DOHH2 (cell line): Measurements from ENCODE around the gene PCGF3.
A peak's percentile ranks its signal among the peaks of the same experiment; 100 is the strongest.

ENCODE experiments used
- H3F3A ChIP-seq: fragments of 200-600 bp; sonication (generic), shearing (Covaris generic); 2 replicates; pipeline ENCODE4 v1.6.0; 2016; ENCODE audit warnings: antibody characterized with exemption, mild to moderate bottlenecking; ENCODE audit not compliant: control insufficient read depth, insufficient read depth
- H3K27ac ChIP-seq: fragments of 200-600 bp; sonication (generic); 2 replicates; pipeline ENCODE4 v1.5.1; 2014; ENCODE audit warnings: low read depth, mild to moderate bottlenecking, low read length, moderate library complexity
- H3K27me3 ChIP-seq: fragments of 200-600 bp; sonication (generic); 2 replicates; pipeline ENCODE4 v1.6.1; 2014; ENCODE audit warnings: mild to moderate bottlenecking, low read length, mixed read lengths; ENCODE audit not compliant: control insufficient read depth
- H3K36me3 ChIP-seq: fragments of 200-600 bp; sonication (generic); 2 replicates; pipeline ENCODE4 v1.6.1; 2014; ENCODE audit warnings: mild to moderate bottlenecking, low read length, moderate library complexity, mixed read lengths; ENCODE audit not compliant: control insufficient read depth
- H3K4me1 ChIP-seq: fragments of 200-600 bp; sonication (generic); 2 replicates; pipeline ENCODE4 v1.6.1; 2014; ENCODE audit warnings: mild to moderate bottlenecking, low read length, mixed read lengths; ENCODE audit not compliant: control insufficient read depth
- H3K4me2 ChIP-seq: fragments of 200-600 bp; sonication (generic); 2 replicates; pipeline ENCODE4 v1.6.0; 2014; ENCODE audit warnings: mild to moderate bottlenecking, low read length, moderate library complexity
- H3K4me3 ChIP-seq: fragments of 200-600 bp; sonication (generic); 2 replicates; pipeline ENCODE4 v1.5.1; 2014; ENCODE audit warnings: mild to moderate bottlenecking, low read length, mixed read lengths
- H3K79me2 ChIP-seq: fragments of 200-600 bp; sonication (generic); 2 replicates; pipeline ENCODE4 v1.6.1; 2014; ENCODE audit warnings: mild to moderate bottlenecking, low read length, mixed read lengths; ENCODE audit not compliant: control insufficient read depth
- H3K9me2 ChIP-seq: fragments of 200-600 bp; sonication (generic); replicated peaks from 2 replicates; pipeline ENCODE4 v1.6.1; 2014; ENCODE audit warnings: mild to moderate bottlenecking, low read length, mixed read lengths; ENCODE audit not compliant: control insufficient read depth
- H3K9me3 ChIP-seq: fragments of 200-600 bp; sonication (generic); 2 replicates; pipeline ENCODE4 v1.6.1; 2014; ENCODE audit warnings: antibody characterized with exemption, low read length, mixed read lengths; ENCODE audit not compliant: control insufficient read depth, insufficient read depth
- H4K20me1 ChIP-seq: fragments of 200-600 bp; sonication (generic); 2 replicates; pipeline ENCODE4 v1.6.0; 2014; ENCODE audit warnings: low read depth, mild to moderate bottlenecking, antibody characterized with exemption, low read length, moderate library complexity; ENCODE audit not compliant: control insufficient read depth, insufficient read depth
- CTCF ChIP-seq: fragments of 200-600 bp; sonication (generic); IDR thresholded peaks from one replicate; pipeline ENCODE4 v1.5.1; 2014; ENCODE audit warnings: antibody characterized with exemption, mild to moderate bottlenecking, low read depth, low read length; ENCODE audit not compliant: poor library complexity, severe bottlenecking
- EZH2phosphoT487 ChIP-seq: fragments of 200-600 bp; sonication (generic); IDR thresholded peaks from 2 replicates; pipeline ENCODE4 v1.6.1; 2017; ENCODE audit warnings: borderline replicate concordance, mild to moderate bottlenecking, antibody characterized with exemption, low read length, moderate library complexity, mixed read lengths

The PCGF3 gene

GRCh38 chr4:674172-675035 lies 31.2 kb upstream of the PCGF3 start, which contains the start of the genes ATP5ME and MYL5:
ATP5ME (minus strand) TSS chr4:674276; CDS start chr4:674247, 29 bp downstream.
MYL5 (plus strand) TSS chr4:674542; CDS start chr4:678027, 3,485 bp downstream.
- H3K9me2 ChIP-seq: no peaks in the 10 kb centered on the region
- no peaks in the 10 kb centered on the region for H3K9me3 ChIP-seq
- peaks cover 26% of the 10 kb centered on the region for H3K79me2 ChIP-seq
- H3K4me3 ChIP-seq: peak within 1 kb of the TSS; percentile 89
- H3K27ac ChIP-seq: peak within 1 kb of the TSS; percentile 92
- H3K4me2 ChIP-seq: peak within 1 kb of the TSS; percentile 98
- no peaks in the 10 kb centered on the region for H4K20me1 ChIP-seq
- peaks cover 47% of the 10 kb centered on the region for H3K4me1 ChIP-seq
- peak; percentile 90 for TF ChIP-seq CTCF
- TF ChIP-seq EZH2phosphoT487: no peak
- H3K27me3 ChIP-seq: no peaks in the 10 kb centered on the region
- H3K36me3 ChIP-seq: peaks cover 44% of the 10 kb centered on the region
- peaks cover 10% of the 10 kb centered on the region for H3F3A ChIP-seq

GRCh38 chr4:675036-675882 lies 30.4 kb upstream of the PCGF3 start:
- H3K4me2 ChIP-seq: peak overlapping the region; percentile 95
- H3K27me3 ChIP-seq: no peaks in the 10 kb centered on the region
- H3F3A ChIP-seq: peaks cover 10% of the 10 kb centered on the region
- peak overlapping the region; percentile 89 for H3K4me3 ChIP-seq
- H3K36me3 ChIP-seq: peaks cover 44% of the 10 kb centered on the region
- H3K4me1 ChIP-seq: peaks cover 53% of the 10 kb centered on the region
- no peaks in the 10 kb centered on the region for H3K9me2 ChIP-seq
- H3K27ac ChIP-seq: peak overlapping the region; percentile 92
- H4K20me1 ChIP-seq: no peaks in the 10 kb centered on the region
- peaks cover 26% of the 10 kb centered on the region for H3K79me2 ChIP-seq
- H3K9me3 ChIP-seq: no peaks in the 10 kb centered on the region
- TF ChIP-seq CTCF (no peak), EZH2phosphoT487 (no peak)

- peak overlapping the region; percentile 95 for H3K4me2 ChIP-seq
Measured at GRCh38 chr4:675980-676870, 29.4 kb upstream of the PCGF3 start.

More at GRCh38 chr4:675980-676870, 29.4 kb upstream of the PCGF3 start:
- Histone ChIP-seq H3K9me2 (no peaks in the 10 kb centered on the region), H3F3A (peaks cover 10% of the 10 kb centered on the region), H3K27ac (peak overlapping the region; percentile 92), H3K4me1 (peaks cover 63% of the 10 kb centered on the region), H3K9me3 (no peaks in the 10 kb centered on the region), H4K20me1 (no peaks in the 10 kb centered on the region), H3K4me3 (peak overlapping the region; percentile 89), H3K79me2 (peaks cover 26% of the 10 kb centered on the region), H3K36me3 (peaks cover 36% of the 10 kb centered on the region), H3K27me3 (no peaks in the 10 kb centered on the region)
- TF ChIP-seq CTCF: no peak
- no peak for TF ChIP-seq EZH2phosphoT487
